HG03175 (cell line): ENCODE measurements around the gene SERPINE3.
A peak's percentile ranks its signal among the peaks of the same experiment; 100 is the strongest.

Experiments
- ATAC-seq: cut with Tn5 transposase; IDR thresholded peaks from one replicate; pipeline ENCODE4 v1.9.1; 2021; ENCODE audit warnings: mild to moderate bottlenecking, moderate library complexity; ENCODE audit not compliant: unreplicated experiment

The SERPINE3 gene

GRCh38 chr13:51360489-51360888 is 21.0 kb downstream of the SERPINE3 start:
- no peak for ATAC-seq

GRCh38 chr13:51361106-51361505 is 21.6 kb downstream of the SERPINE3 start:
- ATAC-seq, result no peak

- no peak for ATAC-seq
These were observed 24.1 kb downstream of the SERPINE3 start for GRCh38 chr13:51363625-51364024.

GRCh38 chr13:51364404-51365008 is 25.0 kb downstream of the SERPINE3 start:
- ATAC-seq, result no peak

- no peak for ATAC-seq
These were observed 30.6 kb downstream of the SERPINE3 start for GRCh38 chr13:51370116-51370515.

GRCh38 chr13:51370811-51371210 is 31.3 kb downstream of the SERPINE3 start:
- ATAC-seq, result no peak

- ATAC-seq, result no peak
These were observed 32.4 kb downstream of the SERPINE3 start for GRCh38 chr13:51371768-51372399.

- ATAC-seq, result no peak
These were observed 34.0 kb downstream of the SERPINE3 start for GRCh38 chr13:51373451-51373850.

- ATAC-seq, result no peak
These were observed 40.8 kb downstream of the SERPINE3 start for GRCh38 chr13:51380269-51380668.

GRCh38 chr13:51385114-51385513 is 45.6 kb downstream of the SERPINE3 start:
- no peak for ATAC-seq

GRCh38 chr13:51394724-51395123 is 55.2 kb downstream of the SERPINE3 start:
- ATAC-seq, result no peak

- ATAC-seq, result peak; percentile 83
These were observed 56.9 kb downstream of the SERPINE3 start for GRCh38 chr13:51396352-51396751.

GRCh38 chr13:51397262-51397941 is 57.9 kb downstream of the SERPINE3 start:
- no peak for ATAC-seq

GRCh38 chr13:51405176-51405575 is 65.7 kb downstream of the SERPINE3 start:
- ATAC-seq, result no peak

GRCh38 chr13:51412431-51412830 is 72.9 kb downstream of the SERPINE3 start:
- no peak for ATAC-seq
